ENCODE measurements around the gene REC114.
"Not testable (repeated sequence)": the region's sequence is repeated elsewhere in the genome, so short reads cannot be mapped to it uniquely, and the experiment has no call there.

REC114 gene

GRCh38 chr15:73426323-73426994, 16.5 kb upstream of the REC114 start:
- Histone ChIP-seq H3K27me3 (ENCODE audit: control insufficient read depth, insufficient read depth, low read length) (no peaks in the 10 kb centered on the region), H3K9me3 (ENCODE audit: control insufficient read depth, insufficient read depth, low read length) (no peaks in the 10 kb centered on the region), H3K36me3 (ENCODE audit: control insufficient read depth, insufficient read depth, low read length) (no peaks in the 10 kb centered on the region), H3K4me1 (ENCODE audit: control insufficient read depth, insufficient read depth, low read length) (no peaks in the 10 kb centered on the region), H3K27ac (ENCODE audit: low read depth, low read length) (no peak overlapping the region), H3K9ac (ENCODE audit: low read depth, low read length) (no peak overlapping the region), H3K4me3 (ENCODE audit: low read depth, low read length) (no peak overlapping the region)

- not testable (repeated sequence) for H3K9me3 ChIP-seq (ENCODE audit: control insufficient read depth, insufficient read depth, low read length); H3K27ac ChIP-seq (ENCODE audit: low read depth, low read length); H3K4me1 ChIP-seq (ENCODE audit: control insufficient read depth, insufficient read depth, low read length); H3K9ac ChIP-seq (ENCODE audit: low read depth, low read length); H3K36me3 ChIP-seq (ENCODE audit: control insufficient read depth, insufficient read depth, low read length); H3K27me3 ChIP-seq (ENCODE audit: control insufficient read depth, insufficient read depth, low read length); H3K4me3 ChIP-seq (ENCODE audit: low read depth, low read length)
Measured at GRCh38 chr15:73431329-73431728, 11.6 kb upstream of the REC114 start.

GRCh38 chr15:73433873-73434272, 9.1 kb upstream of the REC114 start:
- H3K4me3 ChIP-seq (ENCODE audit: low read depth, low read length) = no peak overlapping the region
- no peaks in the 10 kb centered on the region for H3K9me3 ChIP-seq (ENCODE audit: control insufficient read depth, insufficient read depth, low read length)
- no peak overlapping the region for H3K27ac ChIP-seq (ENCODE audit: low read depth, low read length)
- no peaks in the 10 kb centered on the region; the same call in 1 of the 2 replicates for H3K27me3 ChIP-seq (ENCODE audit: control insufficient read depth, insufficient read depth, low read length)
- H3K4me1 ChIP-seq (ENCODE audit: control insufficient read depth, insufficient read depth, low read length) = peaks cover 11% of the 10 kb centered on the region
- H3K9ac ChIP-seq (ENCODE audit: low read depth, low read length) = no peak overlapping the region
- H3K36me3 ChIP-seq (ENCODE audit: control insufficient read depth, insufficient read depth, low read length) = no peaks in the 10 kb centered on the region

- Histone ChIP-seq H3K4me1 (ENCODE audit: control insufficient read depth, insufficient read depth, low read length) (peaks cover 11% of the 10 kb centered on the region), H3K27ac (ENCODE audit: low read depth, low read length) (no peak overlapping the region), H3K9me3 (ENCODE audit: control insufficient read depth, insufficient read depth, low read length) (no peaks in the 10 kb centered on the region), H3K4me3 (ENCODE audit: low read depth, low read length) (no peak overlapping the region), H3K36me3 (ENCODE audit: control insufficient read depth, insufficient read depth, low read length) (no peaks in the 10 kb centered on the region), H3K9ac (ENCODE audit: low read depth, low read length) (no peak overlapping the region), H3K27me3 (ENCODE audit: control insufficient read depth, insufficient read depth, low read length) (no peaks in the 10 kb centered on the region; the same call in 1 of the 2 replicates)
Measured at GRCh38 chr15:73436613-73437012, 6.4 kb upstream of the REC114 start.

- Histone ChIP-seq H3K27ac (ENCODE audit: low read depth, low read length) (no peak overlapping the region), H3K9me3 (ENCODE audit: control insufficient read depth, insufficient read depth, low read length) (no peaks in the 10 kb centered on the region), H3K4me3 (ENCODE audit: low read depth, low read length) (no peak overlapping the region), H3K4me1 (ENCODE audit: control insufficient read depth, insufficient read depth, low read length) (peaks cover 11% of the 10 kb centered on the region), H3K27me3 (ENCODE audit: control insufficient read depth, insufficient read depth, low read length) (no peaks in the 10 kb centered on the region; the same call in 1 of the 2 replicates), H3K9ac (ENCODE audit: low read depth, low read length) (no peak overlapping the region), H3K36me3 (ENCODE audit: control insufficient read depth, insufficient read depth, low read length) (no peaks in the 10 kb centered on the region)
Measured at GRCh38 chr15:73437543-73438109, 5.3 kb upstream of the REC114 start.

- Histone ChIP-seq H3K36me3 (ENCODE audit: control insufficient read depth, insufficient read depth, low read length) (no peaks in the 10 kb centered on the region), H3K4me3 (ENCODE audit: low read depth, low read length) (no peak overlapping the region), H3K9ac (ENCODE audit: low read depth, low read length) (no peak overlapping the region), H3K9me3 (ENCODE audit: control insufficient read depth, insufficient read depth, low read length) (no peaks in the 10 kb centered on the region), H3K27ac (ENCODE audit: low read depth, low read length) (no peak overlapping the region), H3K27me3 (ENCODE audit: control insufficient read depth, insufficient read depth, low read length) (no peaks in the 10 kb centered on the region; the same call in 1 of the 2 replicates), H3K4me1 (ENCODE audit: control insufficient read depth, insufficient read depth, low read length) (peaks cover 11% of the 10 kb centered on the region)
Measured at GRCh38 chr15:73438651-73439050, 4.3 kb upstream of the REC114 start.

- Histone ChIP-seq H3K9ac (ENCODE audit: low read depth, low read length) (no peak overlapping the region), H3K4me3 (ENCODE audit: low read depth, low read length) (no peak overlapping the region), H3K36me3 (ENCODE audit: control insufficient read depth, insufficient read depth, low read length) (no peaks in the 10 kb centered on the region), H3K27me3 (ENCODE audit: control insufficient read depth, insufficient read depth, low read length) (no peaks in the 10 kb centered on the region; the same call in 1 of the 2 replicates), H3K27ac (ENCODE audit: low read depth, low read length) (no peak overlapping the region), H3K4me1 (ENCODE audit: control insufficient read depth, insufficient read depth, low read length) (peaks cover 11% of the 10 kb centered on the region), H3K9me3 (ENCODE audit: control insufficient read depth, insufficient read depth, low read length) (no peaks in the 10 kb centered on the region)
Measured at GRCh38 chr15:73440571-73440970, 2.4 kb upstream of the REC114 start.

- H3K9me3 ChIP-seq (ENCODE audit: control insufficient read depth, insufficient read depth, low read length) = no peaks in the 10 kb centered on the region
- H3K27me3 ChIP-seq (ENCODE audit: control insufficient read depth, insufficient read depth, low read length) = no peaks in the 10 kb centered on the region; the same call in 1 of the 2 replicates
- peaks cover 5% of the 10 kb centered on the region; the same call in 1 of the 2 replicates for H3K4me1 ChIP-seq (ENCODE audit: control insufficient read depth, insufficient read depth, low read length)
Measured at GRCh38 chr15:73442421-73442820, 543 bp upstream of the REC114 start.

GRCh38 chr15:73447471-73447870, 4.5 kb downstream of the REC114 start:
- not testable (repeated sequence) for H3K36me3 ChIP-seq (ENCODE audit: control insufficient read depth, insufficient read depth, low read length); H3K27ac ChIP-seq (ENCODE audit: low read depth, low read length); H3K9me3 ChIP-seq (ENCODE audit: control insufficient read depth, insufficient read depth, low read length); H3K9ac ChIP-seq (ENCODE audit: low read depth, low read length); H3K4me3 ChIP-seq (ENCODE audit: low read depth, low read length); H3K27me3 ChIP-seq (ENCODE audit: control insufficient read depth, insufficient read depth, low read length); H3K4me1 ChIP-seq (ENCODE audit: control insufficient read depth, insufficient read depth, low read length)

More at GRCh38 chr15:73442421-73442820, 543 bp upstream of the REC114 start:
- Histone ChIP-seq H3K36me3 (ENCODE audit: control insufficient read depth, insufficient read depth, low read length) (no peaks in the 10 kb centered on the region), H3K4me3 (ENCODE audit: low read depth, low read length) (no peak overlapping the region), H3K9ac (ENCODE audit: low read depth, low read length) (no peak overlapping the region), H3K27ac (ENCODE audit: low read depth, low read length) (no peak overlapping the region)

GRCh38 chr15:73448158-73448758, 5.3 kb downstream of the REC114 start:
- H3K4me3 ChIP-seq (ENCODE audit: low read depth, low read length); H3K36me3 ChIP-seq (ENCODE audit: control insufficient read depth, insufficient read depth, low read length); H3K9me3 ChIP-seq (ENCODE audit: control insufficient read depth, insufficient read depth, low read length); H3K9ac ChIP-seq (ENCODE audit: low read depth, low read length); H3K27ac ChIP-seq (ENCODE audit: low read depth, low read length); H3K27me3 ChIP-seq (ENCODE audit: control insufficient read depth, insufficient read depth, low read length); H3K4me1 ChIP-seq (ENCODE audit: control insufficient read depth, insufficient read depth, low read length): not testable (repeated sequence)

- H3K9me3 ChIP-seq (ENCODE audit: control insufficient read depth, insufficient read depth, low read length); H3K27me3 ChIP-seq (ENCODE audit: control insufficient read depth, insufficient read depth, low read length); H3K4me1 ChIP-seq (ENCODE audit: control insufficient read depth, insufficient read depth, low read length); H3K36me3 ChIP-seq (ENCODE audit: control insufficient read depth, insufficient read depth, low read length); H3K27ac ChIP-seq (ENCODE audit: low read depth, low read length); H3K9ac ChIP-seq (ENCODE audit: low read depth, low read length); H3K4me3 ChIP-seq (ENCODE audit: low read depth, low read length): not testable (repeated sequence)
Measured at GRCh38 chr15:73449980-73450379, 7.0 kb downstream of the REC114 start.
